Testis (tissue), 3 donors: ENCODE results near the gene THSD7A. TPM values are rescaled to one million over a fixed set of nuclear protein-coding genes. Genes with fewer than 3 reads are reported as not detected.

Experiments
- DNase-seq: peaks from one replicate; pipeline ENCODE4 v3.0.0-alpha.2; 2019
- H3K27ac ChIP-seq, 2 donors: fragments of 200-600 bp; sonication (generic); one replicate each; pipeline ENCODE4 v1.5.1; 2019
- H3K27me3 ChIP-seq: fragments of 200-600 bp; sonication (generic); one replicate; pipeline ENCODE4 v1.5.1; 2019
- H3K36me3 ChIP-seq: fragments of 200-600 bp; sonication (generic); one replicate; pipeline ENCODE4 v1.5.1; 2017; ENCODE audit warnings: low read depth; ENCODE audit errors: missing control alignments
- H3K4me1 ChIP-seq: fragments of 200-600 bp; sonication (generic); one replicate; pipeline ENCODE4 v1.5.1; 2019
- H3K4me3 ChIP-seq, 2 donors: fragments of 200-600 bp; sonication (generic); one replicate each; pipeline ENCODE4 v1.5.1; 2017 to 2019
- H3K9me3 ChIP-seq: fragments of 200-600 bp; sonication (generic); one replicate; pipeline ENCODE4 v1.5.1; 2017
- POLR2A ChIP-seq: fragments of 450-650 bp; IDR thresholded peaks from one replicate; pipeline ENCODE4 v1.6.1; 2017; ENCODE audit warnings: antibody characterized with exemption, mild to moderate bottlenecking, moderate library complexity
- WGBS, 2 donors: methylation state at CpG; one replicate each; pipeline ENCODE4 v1.1.5; 2018; 5-methylcytosine and 5-hydroxymethylcytosine counted together
- intact Hi-C: fragments of 100-400 bp; cut with DNase I; formaldehyde crosslinking; loops from one replicate; pipeline ENCODE4 v1.15.1; 2023; ENCODE audit warnings: low total_unique reads
- polyA plus RNA-seq: library from polyadenylated mRNA; stranded (reverse); fragments of 350-450 nt; fragmentation: Illumina TruSeq; extraction: RNeasy Lipid Tissue Mini Kit (QIAGEN cat#74804); gene quantifications from one replicate; pipeline ENCODE4 v1.2.3, GENCODE V29; 2014; ENCODE audit warnings: low read depth, low replicate concordance; ENCODE audit not compliant: insufficient read depth
- total RNA-seq, 2 donors: library from RNA; depleted of rRNA; stranded (reverse); fragments of >200 nt; gene quantifications; one replicate each; pipeline ENCODE4 v1.2.3, GENCODE V29; 2016
- TF ChIP-seq, protein P1 (sequence below), 3 experiments: fragments of 450-650 bp in 2 of 3; fragments of 200-600 bp in 1 of 3; sonication (generic) in 1 of 3; IDR thresholded peaks; one replicate each; pipeline ENCODE4 v1.5.1; 2016 to 2019; ENCODE audit warnings: antibody characterized with exemption in 3 of 3, mild to moderate bottlenecking in 2 of 3, moderate library complexity in 1 of 3

Gene THSD7A
- total and polyA plus RNA-seq, 3 donors from 2014 or later: 1.6 to 7.0 (median 6.8) TPM

DNA sequence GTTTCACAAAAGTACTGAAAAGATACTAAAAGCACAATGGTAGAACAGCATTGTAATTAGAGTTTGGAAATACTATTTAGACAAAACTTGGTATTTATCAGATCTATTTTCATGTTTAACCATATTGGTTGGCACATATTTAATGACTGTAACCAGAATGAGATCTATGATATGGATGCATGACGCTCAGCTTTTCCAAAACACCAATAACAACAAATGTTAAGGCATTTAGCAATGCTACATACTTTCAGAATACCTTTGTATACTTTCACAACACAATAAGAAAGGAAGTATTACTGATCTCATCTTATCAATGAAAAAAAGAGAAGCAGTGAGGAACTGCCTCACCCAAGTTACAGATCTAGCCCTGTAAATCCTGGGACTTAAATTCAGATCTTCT lies 74.8 kb downstream of the THSD7A start:
- Histone ChIP-seq H3K4me1 (no peaks in the 10 kb centered on the region), H3K9me3 (no peaks in the 10 kb centered on the region), H3K27ac (no peak overlapping the region), H3K4me3 (no peak overlapping the region), H3K36me3 (no peaks in the 10 kb centered on the region), H3K27me3 (no peaks in the 10 kb centered on the region)
- intact Hi-C loops: no loop called here
- TF ChIP-seq POLR2A: no peak
- TF ChIP-seq, protein P1, sequence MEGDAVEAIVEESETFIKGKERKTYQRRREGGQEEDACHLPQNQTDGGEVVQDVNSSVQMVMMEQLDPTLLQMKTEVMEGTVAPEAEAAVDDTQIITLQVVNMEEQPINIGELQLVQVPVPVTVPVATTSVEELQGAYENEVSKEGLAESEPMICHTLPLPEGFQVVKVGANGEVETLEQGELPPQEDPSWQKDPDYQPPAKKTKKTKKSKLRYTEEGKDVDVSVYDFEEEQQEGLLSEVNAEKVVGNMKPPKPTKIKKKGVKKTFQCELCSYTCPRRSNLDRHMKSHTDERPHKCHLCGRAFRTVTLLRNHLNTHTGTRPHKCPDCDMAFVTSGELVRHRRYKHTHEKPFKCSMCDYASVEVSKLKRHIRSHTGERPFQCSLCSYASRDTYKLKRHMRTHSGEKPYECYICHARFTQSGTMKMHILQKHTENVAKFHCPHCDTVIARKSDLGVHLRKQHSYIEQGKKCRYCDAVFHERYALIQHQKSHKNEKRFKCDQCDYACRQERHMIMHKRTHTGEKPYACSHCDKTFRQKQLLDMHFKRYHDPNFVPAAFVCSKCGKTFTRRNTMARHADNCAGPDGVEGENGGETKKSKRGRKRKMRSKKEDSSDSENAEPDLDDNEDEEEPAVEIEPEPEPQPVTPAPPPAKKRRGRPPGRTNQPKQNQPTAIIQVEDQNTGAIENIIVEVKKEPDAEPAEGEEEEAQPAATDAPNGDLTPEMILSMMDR (IDR thresholded peaks at IDR 0.05): no peak
- DNase-seq: no peak
- WGBS, 2 donors: 83 to 98% methylated on average over 1 of the region's 1 CpG

DNA sequence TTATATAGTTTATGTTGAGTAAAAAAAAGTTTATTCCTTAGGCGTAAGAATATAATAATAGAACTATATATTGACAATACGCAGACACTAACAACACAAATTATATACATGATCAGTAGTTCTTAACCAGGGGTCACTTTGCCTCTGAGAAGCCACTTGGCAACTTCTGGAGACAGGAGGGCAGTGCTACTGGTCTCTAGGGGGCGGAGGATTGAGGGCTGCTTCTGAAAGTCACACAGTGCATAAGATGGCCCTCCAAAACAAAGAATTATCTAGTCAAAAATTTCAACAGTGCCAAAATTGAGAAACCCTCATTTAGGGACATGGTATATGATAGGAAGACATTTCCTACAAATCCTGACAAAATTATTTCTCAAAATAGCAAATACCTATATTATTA lies 77.1 kb downstream of the THSD7A start:
- no peak for DNase-seq
- no peak for TF ChIP-seq POLR2A
- TF ChIP-seq, protein P1 (IDR thresholded peaks at IDR 0.05): no peak
- no peaks in the 10 kb centered on the region for H3K9me3 ChIP-seq
- no peak overlapping the region for H3K27ac ChIP-seq
- intact Hi-C loops: no loop called here
- no peak overlapping the region for H3K4me3 ChIP-seq
- 91 to 95% methylated on average over 3 of the region's 3 CpGs for WGBS, 2 donors
- no peaks in the 10 kb centered on the region for H3K36me3 ChIP-seq
- H3K4me1 ChIP-seq: no peaks in the 10 kb centered on the region
- H3K27me3 ChIP-seq: no peaks in the 10 kb centered on the region

DNA sequence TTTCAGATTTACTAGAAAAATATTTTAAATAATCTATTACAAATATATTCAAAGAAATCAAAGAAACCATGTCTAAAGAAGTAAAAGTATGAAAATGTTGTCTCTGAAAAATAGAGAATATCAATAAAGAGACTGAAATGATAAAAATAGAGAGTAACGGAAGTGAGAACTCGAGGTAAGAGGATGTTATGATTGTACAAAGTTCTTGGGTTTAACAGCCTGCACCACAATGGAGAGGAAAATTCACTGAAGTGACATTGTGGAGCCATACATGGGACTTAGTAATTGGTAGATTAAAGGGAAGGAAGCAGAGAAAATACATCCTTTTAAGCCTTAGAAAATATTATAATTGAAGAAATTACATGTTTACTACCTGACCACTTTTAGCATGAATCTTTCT lies 77.9 kb downstream of the THSD7A start:
- TF ChIP-seq, protein P1 (IDR thresholded peaks at IDR 0.05): no peak
- TF ChIP-seq POLR2A: no peak
- H3K9me3 ChIP-seq: no peaks in the 10 kb centered on the region
- H3K4me3 ChIP-seq: no peak overlapping the region
- intact Hi-C loops: no loop called here
- no peaks in the 10 kb centered on the region for H3K27me3 ChIP-seq
- H3K4me1 ChIP-seq: no peaks in the 10 kb centered on the region
- no peak overlapping the region for H3K27ac ChIP-seq
- H3K36me3 ChIP-seq: no peaks in the 10 kb centered on the region
- no peak for DNase-seq
- WGBS, 2 donors: 90 to 93% methylated on average over 2 of the region's 2 CpGs

DNA sequence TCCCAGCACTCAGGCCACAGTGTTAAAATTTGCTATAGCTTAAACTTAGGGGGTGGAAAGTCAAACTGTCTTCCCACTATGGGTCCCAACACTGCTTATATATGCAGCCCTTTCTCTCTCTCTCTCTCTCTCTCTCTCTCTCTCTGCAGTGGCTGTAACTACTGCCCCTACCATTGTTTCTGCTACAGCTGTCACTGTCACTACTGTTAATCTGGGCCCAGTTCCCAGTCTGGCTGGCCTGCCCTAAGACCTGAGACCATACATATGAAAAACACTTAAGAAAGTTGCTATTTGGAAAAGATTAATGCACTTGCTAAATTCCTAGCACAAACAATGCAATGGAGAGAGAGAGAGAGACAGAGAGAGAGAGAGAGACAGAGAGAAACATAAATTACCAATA lies 78.6 kb downstream of the THSD7A start:
- intact Hi-C loops: no loop called here
- DNase-seq: no peak
- H3K4me1 ChIP-seq: no peaks in the 10 kb centered on the region
- H3K9me3 ChIP-seq: no peaks in the 10 kb centered on the region
- no peaks in the 10 kb centered on the region for H3K36me3 ChIP-seq
- H3K4me3 ChIP-seq: no peak overlapping the region
- H3K27ac ChIP-seq: no peak overlapping the region
- no peaks in the 10 kb centered on the region for H3K27me3 ChIP-seq
- no peak for TF ChIP-seq POLR2A
- TF ChIP-seq, protein P1 (IDR thresholded peaks at IDR 0.05): no peak

DNA sequence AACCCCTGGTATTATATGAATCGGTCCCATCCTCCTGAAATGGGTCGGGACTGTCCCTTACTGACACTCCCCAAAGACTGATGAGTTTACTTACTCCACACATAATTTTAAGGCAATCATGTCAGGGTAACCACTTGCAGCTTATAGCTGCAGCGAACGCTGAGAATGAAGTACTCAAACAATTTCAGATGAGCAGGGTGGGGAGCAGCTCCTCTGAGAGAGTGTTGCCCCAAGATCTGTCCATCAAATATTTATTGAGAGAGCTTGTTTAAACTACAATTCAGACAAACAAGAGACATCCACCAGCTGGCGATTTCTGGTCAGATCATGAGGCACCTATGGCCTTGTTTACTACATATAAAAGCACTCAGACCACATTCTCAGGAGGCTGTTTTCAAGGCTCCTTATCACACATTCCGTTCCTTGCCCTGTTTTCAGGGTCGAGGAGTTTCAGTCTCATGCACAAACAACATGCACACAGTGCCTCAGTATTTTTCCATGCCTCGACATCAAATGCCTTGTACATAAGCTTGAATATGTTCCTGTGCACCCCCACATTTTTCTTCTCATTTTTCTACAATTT lies 80.1 kb downstream of the THSD7A start:
- intact Hi-C loops: no loop called here
- H3K9me3 ChIP-seq: no peaks in the 10 kb centered on the region
- TF ChIP-seq, protein P1 (IDR thresholded peaks at IDR 0.05): no peak
- no peak for TF ChIP-seq POLR2A
- DNase-seq: no peak
- H3K36me3 ChIP-seq: no peaks in the 10 kb centered on the region
- no peaks in the 10 kb centered on the region for H3K4me1 ChIP-seq
- no peaks in the 10 kb centered on the region for H3K27me3 ChIP-seq
- H3K27ac ChIP-seq: no peak overlapping the region
- no peak overlapping the region for H3K4me3 ChIP-seq
- 71 to 73% methylated on average over 8 of the region's 8 CpGs for WGBS, 2 donors
